Right kidney (tissue), 1 donor: ENCODE data around the gene RAD1.

ENCODE experiments used
- DNase-seq: peaks from one replicate; pipeline ENCODE4 v3.0.0-alpha.2; 2016

RAD1 gene

GRCh38 chr5:34919077-34919476 lies 3.8 kb upstream of the RAD1 start:
- no peak for DNase-seq

- DNase-seq = no peak
Measured at GRCh38 chr5:34918025-34918424, 2.7 kb upstream of the RAD1 start.

- DNase-seq = no peak
Measured at GRCh38 chr5:34916518-34916917, 1.2 kb upstream of the RAD1 start.

GRCh38 chr5:34915856-34916192 lies 520 bp upstream of the RAD1 start:
- no peak for DNase-seq

GRCh38 chr5:34914671-34915138 lies 599 bp downstream of the RAD1 start:
- DNase-seq = no peak

GRCh38 chr5:34913072-34913471 lies 2.2 kb downstream of the RAD1 start:
- no peak for DNase-seq

- DNase-seq = no peak
Measured at GRCh38 chr5:34905564-34905963, 9.7 kb downstream of the RAD1 start.

- no peak for DNase-seq
Measured at GRCh38 chr5:34903260-34903659, 12.0 kb downstream of the RAD1 start.

- DNase-seq = no peak
Measured at GRCh38 chr5:34900652-34901051, 14.7 kb downstream of the RAD1 start.

GRCh38 chr5:34899066-34899465 lies 16.2 kb downstream of the RAD1 start:
- DNase-seq = no peak

GRCh38 chr5:34898258-34898895 lies 16.9 kb downstream of the RAD1 start:
- DNase-seq = peak; percentile 45

GRCh38 chr5:34897646-34898045 lies 17.7 kb downstream of the RAD1 start:
- no peak for DNase-seq

- DNase-seq = no peak
Measured at GRCh38 chr5:34895641-34896419, 19.5 kb downstream of the RAD1 start.

GRCh38 chr5:34894716-34895115 lies 20.6 kb downstream of the RAD1 start:
- no peak for DNase-seq

GRCh38 chr5:34892414-34892813 lies 22.9 kb downstream of the RAD1 start:
- DNase-seq = no peak

- DNase-seq = no peak
Measured at GRCh38 chr5:34891981-34892380, 23.3 kb downstream of the RAD1 start.

- no peak for DNase-seq
Measured at GRCh38 chr5:34889394-34889793, 25.9 kb downstream of the RAD1 start.

GRCh38 chr5:34886392-34887119 lies 28.7 kb downstream of the RAD1 start:
- DNase-seq = no peak

- DNase-seq = no peak
Measured at GRCh38 chr5:34881246-34881645, 34.1 kb downstream of the RAD1 start.

- no peak for DNase-seq
Measured at GRCh38 chr5:34876275-34876674, 39.0 kb downstream of the RAD1 start.

GRCh38 chr5:34870382-34870781 lies 44.9 kb downstream of the RAD1 start:
- no peak for DNase-seq

- no peak for DNase-seq
Measured at GRCh38 chr5:34869256-34869655, 46.0 kb downstream of the RAD1 start.

- no peak for DNase-seq
Measured at GRCh38 chr5:34868791-34869190, 46.5 kb downstream of the RAD1 start.

- no peak for DNase-seq
Measured at GRCh38 chr5:34867660-34868059, 47.6 kb downstream of the RAD1 start.
